Measurements from ENCODE around the gene NTRK1.

DNA sequence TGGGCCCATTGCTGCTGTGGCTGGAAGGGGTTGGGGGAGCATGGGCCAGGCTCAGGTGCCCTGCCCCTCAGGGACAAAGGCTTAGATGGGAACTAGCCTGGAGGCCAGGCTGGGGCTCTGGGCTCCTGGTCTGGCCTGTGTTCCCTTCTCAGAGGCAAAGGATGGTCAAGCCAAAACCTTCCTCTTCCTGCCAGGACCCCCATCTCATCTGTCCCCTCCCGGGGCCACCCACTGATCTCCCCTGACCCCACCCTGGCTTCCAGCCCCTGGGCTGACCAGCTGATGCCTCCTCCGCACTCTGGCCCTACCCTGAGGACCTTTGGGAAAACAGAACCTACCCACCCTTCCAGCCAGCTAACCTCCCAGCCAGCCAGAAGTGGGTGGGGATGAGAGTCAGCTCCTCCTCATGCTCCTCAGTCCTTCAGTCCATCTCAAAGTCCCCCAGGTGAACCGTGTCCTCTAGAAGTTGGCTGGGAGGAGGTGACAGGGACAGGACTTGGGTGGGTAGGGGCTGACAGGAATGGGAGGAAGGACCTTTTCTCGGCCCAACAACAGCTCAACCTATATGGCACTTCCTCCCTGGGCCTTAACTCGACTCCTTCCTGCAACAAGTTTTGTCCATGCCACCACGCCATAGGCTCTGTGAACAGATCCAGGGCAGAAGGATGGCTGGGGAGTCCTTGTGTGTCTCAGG lies 40.4 kb downstream of the NTRK1 start:
- TF ChIP-seq, protein P1, sequence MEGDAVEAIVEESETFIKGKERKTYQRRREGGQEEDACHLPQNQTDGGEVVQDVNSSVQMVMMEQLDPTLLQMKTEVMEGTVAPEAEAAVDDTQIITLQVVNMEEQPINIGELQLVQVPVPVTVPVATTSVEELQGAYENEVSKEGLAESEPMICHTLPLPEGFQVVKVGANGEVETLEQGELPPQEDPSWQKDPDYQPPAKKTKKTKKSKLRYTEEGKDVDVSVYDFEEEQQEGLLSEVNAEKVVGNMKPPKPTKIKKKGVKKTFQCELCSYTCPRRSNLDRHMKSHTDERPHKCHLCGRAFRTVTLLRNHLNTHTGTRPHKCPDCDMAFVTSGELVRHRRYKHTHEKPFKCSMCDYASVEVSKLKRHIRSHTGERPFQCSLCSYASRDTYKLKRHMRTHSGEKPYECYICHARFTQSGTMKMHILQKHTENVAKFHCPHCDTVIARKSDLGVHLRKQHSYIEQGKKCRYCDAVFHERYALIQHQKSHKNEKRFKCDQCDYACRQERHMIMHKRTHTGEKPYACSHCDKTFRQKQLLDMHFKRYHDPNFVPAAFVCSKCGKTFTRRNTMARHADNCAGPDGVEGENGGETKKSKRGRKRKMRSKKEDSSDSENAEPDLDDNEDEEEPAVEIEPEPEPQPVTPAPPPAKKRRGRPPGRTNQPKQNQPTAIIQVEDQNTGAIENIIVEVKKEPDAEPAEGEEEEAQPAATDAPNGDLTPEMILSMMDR (IDR thresholded peaks at IDR 0.05), result no peak
- no peak for TF ChIP-seq EP300 (IDR thresholded peaks at IDR 0.05)

All from upper lobe of left lung (tissue), 4 donors.